ENCODE measurements around the gene THRB.
"Not testable (repeated sequence)": the region's sequence is repeated elsewhere in the genome, so short reads cannot be mapped to it uniquely, and the experiment has no call there.

The THRB gene

DNA sequence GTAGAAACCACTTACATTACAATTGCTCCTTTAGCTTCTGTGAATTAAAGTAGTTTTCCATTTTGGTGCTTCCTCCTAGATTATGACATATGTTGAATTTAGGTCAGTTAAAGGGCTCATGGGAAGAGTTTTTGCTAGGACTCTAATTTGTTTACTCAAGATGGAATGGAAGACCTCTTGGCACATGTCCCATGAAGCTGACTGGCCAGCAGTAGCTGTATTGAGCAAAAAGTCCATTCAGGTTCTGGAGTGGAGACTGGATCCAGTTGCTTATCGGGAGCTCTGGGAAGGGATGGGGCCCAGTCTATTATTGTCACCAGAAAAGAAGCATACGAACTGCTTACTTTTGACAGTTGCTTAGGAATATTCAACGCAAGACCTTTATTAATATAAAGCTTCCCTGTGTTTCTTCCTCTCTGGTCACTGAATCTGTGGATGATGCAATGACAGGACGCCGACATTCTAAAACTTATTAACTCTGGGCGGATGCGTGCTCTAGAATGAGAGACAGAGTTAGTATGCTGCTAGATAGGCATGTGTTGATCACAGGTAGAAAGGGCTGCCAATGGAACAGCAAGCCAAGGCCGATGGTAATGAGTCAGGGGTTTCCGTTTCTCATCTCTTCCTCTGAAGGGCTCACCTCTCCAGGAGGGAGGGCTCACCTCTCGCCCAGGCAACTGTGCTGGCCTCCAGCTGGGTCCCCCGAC is 393.8 kb downstream of the THRB start:
- no peak overlapping the region for H3K4me3 ChIP-seq (ENCODE audit: control insufficient read depth, low read depth, low read length)
- DNase-seq (ENCODE audit: low read depth), result no peak
- no peak for TF ChIP-seq CTCF (IDR thresholded peaks at IDR 0.05; ENCODE audit: control insufficient read depth, insufficient read depth, low read depth, low read length, missing control alignments)

DNA sequence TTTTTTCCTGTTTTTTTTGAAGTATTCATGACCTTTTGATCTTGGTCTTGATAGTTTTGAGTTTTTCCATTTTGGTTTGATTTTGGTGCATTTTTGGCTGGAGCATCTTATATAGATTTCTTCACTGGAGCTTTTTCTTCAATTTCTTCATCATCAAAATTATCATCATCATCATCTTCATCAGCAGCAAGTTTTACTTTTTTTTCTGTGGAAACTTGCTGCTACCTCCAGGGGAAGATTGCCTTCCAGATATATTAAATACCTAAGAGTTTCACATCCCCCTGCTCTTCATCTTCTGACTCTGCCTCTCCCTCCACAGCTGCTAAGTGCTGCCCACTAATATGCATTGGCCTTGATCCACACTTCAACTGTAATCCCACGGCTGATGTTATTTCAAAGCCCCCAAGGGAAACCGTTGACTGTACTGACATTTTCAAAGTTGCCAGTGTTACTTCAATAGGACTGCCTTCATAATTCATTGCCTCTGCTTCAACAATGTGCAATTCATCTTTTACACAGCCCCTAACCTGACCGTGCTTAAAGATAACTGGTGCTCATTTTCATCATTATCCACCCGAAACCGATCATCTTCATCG is 397.9 kb downstream of the THRB start:
- no peak for TF ChIP-seq CTCF (IDR thresholded peaks at IDR 0.05; ENCODE audit: control insufficient read depth, insufficient read depth, low read depth, low read length, missing control alignments)
- DNase-seq (ENCODE audit: low read depth), result no peak
- no peak overlapping the region for H3K4me3 ChIP-seq (ENCODE audit: control insufficient read depth, low read depth, low read length)

DNA sequence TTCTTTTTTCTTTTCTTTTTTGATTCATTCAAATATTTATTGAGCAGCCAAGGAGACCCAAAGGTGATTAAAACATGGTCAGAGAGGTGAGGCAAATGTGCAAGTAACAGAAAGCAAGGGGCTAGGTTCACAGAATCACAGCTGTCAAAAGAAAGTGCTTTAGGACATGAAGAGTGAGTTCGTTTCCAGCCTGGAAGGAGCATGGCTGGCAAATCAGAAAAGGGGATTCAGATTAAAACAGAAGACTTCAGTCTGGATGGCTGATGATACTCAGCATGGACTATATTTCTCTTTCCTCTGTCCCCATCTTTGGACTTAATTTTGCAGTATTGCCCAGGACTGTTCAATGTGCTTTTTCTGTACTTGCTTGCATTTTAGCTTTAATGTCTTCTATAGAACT is 398.4 kb downstream of the THRB start:
- DNase-seq (ENCODE audit: low read depth), result no peak
- H3K4me3 ChIP-seq (ENCODE audit: control insufficient read depth, low read depth, low read length), result no peak overlapping the region
- TF ChIP-seq CTCF (IDR thresholded peaks at IDR 0.05; ENCODE audit: control insufficient read depth, insufficient read depth, low read depth, low read length, missing control alignments), result no peak

DNA sequence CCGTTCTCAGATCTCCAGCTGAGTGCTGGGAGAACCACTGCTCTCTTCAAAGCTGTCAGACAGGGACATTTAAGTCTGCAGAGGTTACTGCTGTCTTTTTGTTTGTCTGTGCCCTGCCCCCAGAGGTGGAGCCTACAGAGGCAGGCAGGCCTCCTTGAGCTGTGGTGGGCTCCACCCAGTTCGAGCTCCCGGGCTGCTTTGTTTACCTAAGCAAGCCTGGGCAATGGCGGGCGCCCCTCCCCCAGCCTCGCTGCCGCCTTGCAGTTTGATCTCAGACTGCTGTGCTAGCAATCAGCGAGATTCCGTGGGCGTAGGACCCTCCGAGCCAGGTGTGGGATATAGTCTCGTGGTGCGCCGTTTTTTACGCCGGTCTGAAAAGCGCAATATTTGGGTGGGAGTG is 399.8 kb downstream of the THRB start:
- H3K4me3 ChIP-seq (ENCODE audit: control insufficient read depth, low read depth, low read length); DNase-seq (ENCODE audit: low read depth): not testable (repeated sequence)

DNA sequence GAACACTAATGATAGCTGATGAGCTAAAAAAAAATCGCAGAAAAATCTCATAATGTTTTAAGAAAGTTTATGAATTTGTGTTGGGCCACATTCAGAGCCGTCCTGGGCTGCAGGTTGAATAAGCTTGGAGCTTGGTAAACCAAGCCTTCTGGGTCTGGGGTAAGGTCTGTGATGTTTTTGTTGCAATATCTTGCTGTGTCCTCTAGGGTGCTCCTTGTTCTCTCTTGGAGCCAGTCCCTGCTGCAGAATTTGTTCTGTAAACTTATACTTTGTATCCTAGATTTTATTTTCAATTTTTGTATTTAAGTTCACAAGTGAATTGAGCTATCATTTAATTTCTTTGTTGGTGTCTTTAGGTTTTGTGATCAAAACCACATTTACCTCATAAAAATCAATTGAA is 405.9 kb downstream of the THRB start:
- peak; percentile 63 for TF ChIP-seq CTCF (IDR thresholded peaks at IDR 0.05; ENCODE audit: control insufficient read depth, insufficient read depth, low read depth, low read length, missing control alignments)
- peak; percentile 23 for DNase-seq (ENCODE audit: low read depth)
- no peak overlapping the region for H3K4me3 ChIP-seq (ENCODE audit: control insufficient read depth, low read depth, low read length)

DNA sequence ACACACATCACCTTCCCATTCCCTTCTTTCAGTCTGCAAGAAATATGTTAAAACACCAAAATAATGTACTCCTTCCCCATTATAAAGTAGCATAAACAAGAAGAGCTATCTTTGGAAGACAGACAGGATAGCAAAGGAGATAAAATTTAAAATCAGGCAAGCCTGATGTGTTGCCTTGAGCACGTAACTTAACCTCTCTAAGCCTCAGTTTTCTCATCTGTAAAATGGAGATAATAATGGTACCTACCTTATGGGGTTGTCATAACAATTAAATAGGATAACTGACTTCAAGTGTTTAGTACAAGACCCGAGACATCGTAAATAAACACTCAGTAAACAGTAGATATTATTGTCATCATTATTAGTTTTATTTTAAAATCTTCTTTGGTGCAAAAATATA is 407.2 kb downstream of the THRB start:
- TF ChIP-seq CTCF (IDR thresholded peaks at IDR 0.05; ENCODE audit: control insufficient read depth, insufficient read depth, low read depth, low read length, missing control alignments), result no peak
- H3K4me3 ChIP-seq (ENCODE audit: control insufficient read depth, low read depth, low read length), result no peak overlapping the region
- DNase-seq (ENCODE audit: low read depth), result no peak

GRCh38 chr3:24086617-24087404 is 407.8 kb downstream of the THRB start:
- TF ChIP-seq CTCF (IDR thresholded peaks at IDR 0.05; ENCODE audit: control insufficient read depth, insufficient read depth, low read depth, low read length, missing control alignments), result no peak
- H3K4me3 ChIP-seq (ENCODE audit: control insufficient read depth, low read depth, low read length), result no peak overlapping the region
- no peak for DNase-seq (ENCODE audit: low read depth)
